GM18508 (cell line): Measurements from ENCODE around the gene UTS2B.

Experiments
- ATAC-seq: cut with Tn5 transposase; IDR thresholded peaks from one replicate; pipeline ENCODE4 v1.9.1; 2021; ENCODE audit warnings: moderate number of reproducible peaks; ENCODE audit not compliant: insufficient read depth, unreplicated experiment

UTS2B gene

DNA sequence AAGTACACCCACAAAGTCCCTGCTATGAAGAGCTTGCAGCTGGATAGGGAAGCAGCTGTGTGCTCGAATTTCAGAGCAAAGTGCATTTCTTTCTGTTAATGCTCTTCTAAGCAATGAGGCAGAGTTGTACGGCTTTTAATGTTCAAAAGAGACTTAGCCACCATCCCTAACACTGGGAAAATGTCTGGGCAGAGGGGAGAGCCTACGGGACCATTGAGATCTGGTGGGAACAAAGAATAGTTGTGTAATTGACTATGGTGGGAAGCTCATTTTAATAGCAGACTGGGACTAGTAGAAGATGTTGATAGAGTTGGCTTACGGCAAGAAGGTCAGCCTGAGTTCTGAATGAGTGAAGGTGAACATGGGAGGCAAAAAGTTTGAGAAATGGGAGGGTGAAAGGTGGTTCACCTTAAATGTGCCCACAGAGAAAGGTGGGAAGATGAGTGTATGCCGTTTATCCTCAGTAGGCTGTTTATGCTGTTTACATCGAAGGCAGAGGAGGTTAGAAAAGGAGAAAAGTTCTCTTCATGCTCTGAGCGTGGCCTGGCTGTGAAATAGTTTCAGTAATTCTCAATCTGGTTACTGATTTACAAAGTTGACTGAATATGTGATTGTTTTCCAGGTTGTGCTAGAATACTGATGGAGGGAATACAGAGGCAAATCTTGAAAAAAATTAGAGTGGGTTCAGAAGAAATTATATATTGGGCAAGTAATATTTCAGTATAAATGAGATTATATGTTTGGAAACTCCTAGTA is 22.9 kb upstream of the UTS2B start:
- ATAC-seq, result peak; percentile 25

DNA sequence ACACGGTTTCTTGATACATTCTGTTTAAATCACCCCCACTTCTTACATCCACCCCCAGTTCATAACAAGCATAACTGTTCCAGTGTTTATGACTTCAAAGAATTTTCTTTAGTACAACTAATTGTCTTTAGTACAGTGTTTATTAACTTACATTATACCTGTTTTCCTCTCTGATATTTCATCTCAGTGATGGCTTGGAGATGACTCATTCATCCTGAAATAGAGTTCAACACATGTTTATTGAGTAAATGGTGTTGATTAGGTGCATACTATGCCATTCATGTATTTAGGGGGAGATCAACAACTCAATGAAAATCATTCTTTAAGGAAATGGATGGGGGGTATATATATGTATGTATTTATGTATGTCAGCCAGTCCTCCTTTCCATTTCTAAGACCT is 21.7 kb upstream of the UTS2B start:
- ATAC-seq, result no peak

DNA sequence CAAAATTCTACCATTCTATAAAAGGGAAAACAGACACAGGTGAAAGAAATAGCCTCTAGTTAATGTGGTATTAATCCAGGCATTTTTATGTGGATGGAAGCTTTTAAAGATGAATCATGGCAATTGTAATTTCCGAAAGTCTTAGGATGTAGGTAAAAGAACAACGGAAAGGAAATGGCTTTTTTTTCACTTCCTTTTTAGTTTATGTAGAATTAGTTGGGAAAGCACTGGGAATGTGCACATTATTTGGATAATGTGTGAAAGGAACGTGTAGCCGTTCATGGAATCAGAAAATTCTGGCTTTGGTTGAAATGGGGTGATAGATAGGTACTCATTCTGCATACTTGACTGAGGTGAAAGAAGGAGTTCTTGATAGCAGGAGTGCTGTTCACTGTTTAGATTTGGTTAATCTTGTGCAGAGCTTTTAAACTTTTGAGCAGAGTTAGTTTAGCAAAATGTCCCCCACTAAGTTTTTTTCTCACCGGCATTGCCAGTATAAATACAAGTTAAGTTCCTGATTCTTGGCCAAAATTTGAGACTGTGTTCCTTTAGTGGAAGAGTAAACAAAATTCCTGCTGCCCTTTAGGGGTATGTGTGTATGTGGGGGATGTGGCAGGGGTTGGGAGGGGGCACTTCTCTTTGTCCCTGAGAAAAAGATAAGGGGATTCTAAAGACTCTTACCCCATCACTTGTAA is 20.2 kb upstream of the UTS2B start:
- ATAC-seq, result no peak

DNA sequence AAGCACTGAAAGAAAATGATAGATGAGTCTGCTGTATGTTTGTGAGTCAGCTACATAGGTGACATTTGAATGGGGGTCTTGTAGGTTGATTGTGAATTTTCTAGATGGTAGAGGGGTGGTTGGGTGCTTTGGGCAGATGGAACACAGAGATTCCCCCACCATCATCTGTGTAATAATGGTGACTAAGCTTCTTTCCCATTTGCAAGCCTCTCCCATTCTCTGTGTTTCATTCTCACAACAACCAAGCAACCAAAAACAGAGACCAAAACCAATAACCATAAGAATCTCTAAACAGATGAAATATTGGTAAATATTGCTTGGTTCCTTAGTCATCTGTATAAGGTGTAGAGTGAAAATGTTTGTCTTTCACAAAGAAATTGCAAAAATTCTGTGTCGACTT is 17.8 kb upstream of the UTS2B start:
- no peak for ATAC-seq

DNA sequence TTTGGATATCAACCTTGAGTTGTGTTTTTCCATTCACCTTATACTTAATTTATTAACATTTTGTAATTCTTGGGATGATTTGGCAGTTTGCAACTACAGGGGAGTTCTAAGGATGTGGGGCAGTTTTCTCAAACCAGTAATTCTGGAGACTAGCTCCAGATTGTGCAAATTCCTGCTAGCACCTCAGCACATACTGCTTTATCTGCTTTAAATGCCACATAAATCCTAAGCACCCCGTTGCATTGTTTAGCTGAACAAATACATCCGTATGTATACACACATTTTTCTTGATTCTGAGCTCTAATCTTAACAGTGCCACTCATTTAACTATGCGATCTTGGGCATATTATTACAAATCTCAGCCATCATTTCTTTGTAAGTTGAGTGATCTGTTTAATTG is 16.9 kb upstream of the UTS2B start:
- ATAC-seq, result no peak

DNA sequence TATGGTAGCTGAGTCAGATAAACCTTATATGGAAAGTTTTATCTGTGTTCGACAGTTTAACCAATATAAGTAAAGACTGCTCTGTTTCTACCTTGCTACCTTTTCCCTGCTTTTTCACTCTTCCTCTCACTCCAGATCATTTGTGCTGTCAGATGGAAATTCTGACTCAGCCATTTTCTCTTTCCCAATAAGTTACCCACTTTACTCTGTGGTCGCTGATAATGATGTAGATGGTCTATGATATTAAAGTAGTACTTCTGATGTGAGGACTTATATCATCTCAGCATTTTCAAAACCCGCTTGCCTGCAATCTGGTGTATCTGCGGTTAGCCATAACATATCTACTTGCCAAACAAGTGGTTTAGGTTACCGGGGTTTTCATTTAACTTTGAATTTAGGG is 15.0 kb upstream of the UTS2B start:
- ATAC-seq, result no peak

DNA sequence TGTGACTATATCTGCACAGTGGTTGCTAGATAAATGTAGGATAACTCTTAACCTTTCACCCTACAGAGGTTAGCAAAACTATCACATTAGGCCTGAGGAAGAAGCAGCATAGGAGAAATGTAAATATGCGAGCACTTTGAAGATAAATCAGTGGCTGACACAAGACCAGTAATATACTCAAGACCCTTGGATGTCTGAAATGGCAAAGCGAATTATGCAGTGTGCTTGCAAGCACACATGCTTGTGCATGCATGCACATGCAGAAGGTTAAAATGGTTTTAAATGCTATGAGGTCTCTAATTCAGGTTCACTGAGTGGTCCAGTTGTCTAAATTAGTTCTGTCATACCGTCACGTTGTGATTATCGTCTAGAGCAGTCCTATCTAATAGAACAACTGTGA is 13.6 kb upstream of the UTS2B start:
- ATAC-seq, result no peak

DNA sequence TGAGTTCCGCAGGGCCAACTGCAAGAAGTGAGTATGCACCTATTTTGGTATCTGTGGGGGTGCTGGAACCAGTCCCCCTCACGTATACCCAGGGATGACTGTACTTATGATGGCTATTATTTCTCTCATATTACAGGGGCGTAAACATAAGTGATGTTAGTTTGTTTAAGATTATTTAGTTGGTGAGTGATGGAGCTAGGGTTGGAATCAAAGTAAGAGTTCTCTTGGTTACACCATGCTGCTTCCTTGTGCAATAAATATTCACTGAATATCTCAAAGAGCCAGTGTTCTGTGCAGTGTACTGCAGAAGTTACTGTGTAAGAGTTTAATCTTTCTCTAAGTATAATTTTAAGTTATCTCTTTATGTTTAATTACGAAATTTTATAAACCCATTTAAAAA is 12.8 kb upstream of the UTS2B start:
- ATAC-seq, result no peak

DNA sequence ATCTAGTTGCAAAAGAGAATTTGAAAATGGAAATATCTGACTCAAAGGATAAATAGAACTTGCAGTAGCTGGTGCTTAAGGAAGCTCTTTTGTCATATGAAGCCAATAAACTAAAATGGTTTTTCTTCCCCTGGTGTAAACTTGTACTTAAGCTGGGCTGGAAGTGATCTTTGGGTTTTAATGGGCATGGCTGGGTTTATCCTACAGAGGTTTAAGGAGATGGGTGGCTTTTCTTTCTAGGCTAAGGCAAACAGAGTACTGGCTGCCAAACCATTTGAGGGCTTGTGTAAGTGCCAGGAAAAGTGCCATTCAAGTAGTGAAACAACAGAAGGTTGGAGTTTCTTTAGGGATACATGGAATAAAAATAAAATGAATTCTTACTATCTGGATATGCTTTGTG is 12.1 kb upstream of the UTS2B start:
- no peak for ATAC-seq

DNA sequence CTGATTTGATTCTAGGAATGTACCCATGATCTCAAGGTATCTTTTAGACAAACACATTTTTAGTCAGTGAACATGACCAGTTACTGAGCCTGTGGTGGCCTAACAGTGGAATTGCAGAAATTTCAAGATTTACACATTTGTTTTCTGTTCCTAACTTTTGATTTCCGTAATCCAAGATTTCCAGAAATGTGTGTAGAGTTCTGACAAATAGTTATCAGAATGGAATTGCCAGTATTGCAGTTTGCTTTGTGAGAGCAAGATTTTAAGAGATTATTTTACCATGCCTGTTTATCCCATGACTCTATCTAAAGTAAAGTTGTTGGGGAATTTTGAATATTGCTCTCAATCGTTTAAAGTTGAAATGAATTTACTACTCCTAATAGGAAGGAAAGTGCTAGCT is 11.7 kb upstream of the UTS2B start:
- no peak for ATAC-seq

DNA sequence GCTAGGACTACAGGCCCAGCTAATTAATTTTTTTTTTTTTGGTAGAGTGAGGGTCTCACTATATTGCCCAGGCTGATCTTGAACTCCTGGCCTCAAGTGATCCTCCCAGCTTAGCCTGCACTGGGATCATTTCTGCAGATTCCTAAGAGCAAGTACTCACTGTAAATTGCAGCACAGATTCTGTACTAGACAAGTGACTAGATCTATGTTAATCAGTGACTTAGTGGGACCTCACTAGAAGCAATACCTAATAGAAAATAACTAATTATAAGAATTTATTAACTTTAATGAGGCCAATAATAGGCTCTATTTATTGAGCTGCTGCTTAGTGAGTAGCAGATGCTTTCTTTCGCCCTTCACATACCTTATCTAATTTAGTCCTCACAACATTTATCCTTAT is 10.6 kb upstream of the UTS2B start:
- peak; percentile 38 for ATAC-seq

DNA sequence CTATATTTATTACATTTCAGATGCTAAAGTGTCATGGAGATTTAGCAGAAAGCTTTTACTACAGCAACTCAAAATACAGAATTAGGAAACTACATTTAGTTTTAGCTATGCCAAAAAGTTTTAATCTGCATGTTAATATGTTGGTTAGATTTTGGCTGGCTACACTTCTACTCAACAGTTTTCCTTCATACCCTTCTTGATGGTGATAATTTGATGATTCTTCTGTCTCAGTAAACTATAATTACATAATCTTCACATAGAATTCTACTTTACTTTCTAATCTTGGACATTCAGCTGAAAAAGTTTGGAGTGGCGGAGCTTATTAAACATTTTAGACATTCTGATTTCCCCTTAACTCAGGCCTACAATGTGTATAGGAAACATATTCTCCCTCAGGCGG is 10.0 kb upstream of the UTS2B start:
- ATAC-seq, result no peak

DNA sequence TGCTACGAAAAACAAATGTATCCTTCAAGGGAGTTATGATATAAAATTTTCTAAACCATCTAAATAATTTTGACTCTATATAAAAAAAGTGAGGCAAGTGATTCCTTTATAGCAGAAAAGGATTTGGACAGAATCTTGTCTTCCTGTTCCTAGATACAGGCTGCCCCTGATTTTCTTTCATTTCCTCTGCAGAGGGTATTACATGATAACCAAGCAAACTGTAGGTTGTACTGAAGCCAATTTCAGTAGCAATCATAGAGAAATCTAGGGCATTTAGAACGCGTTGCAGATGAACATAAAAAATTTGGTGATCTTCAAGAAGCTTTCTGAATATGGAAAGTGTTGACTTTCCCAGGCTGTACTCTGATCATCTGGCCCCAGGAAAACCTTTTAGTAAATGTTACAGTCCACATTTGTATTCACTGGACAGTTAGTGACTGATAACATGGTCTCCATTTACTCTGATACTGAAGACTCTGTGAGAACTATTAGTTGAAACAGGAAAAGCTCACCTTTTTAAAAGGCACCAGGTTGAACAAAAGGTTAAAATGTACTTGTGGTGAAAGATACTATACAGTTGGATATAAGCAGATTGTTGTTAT is 9.1 kb upstream of the UTS2B start:
- no peak for ATAC-seq

DNA sequence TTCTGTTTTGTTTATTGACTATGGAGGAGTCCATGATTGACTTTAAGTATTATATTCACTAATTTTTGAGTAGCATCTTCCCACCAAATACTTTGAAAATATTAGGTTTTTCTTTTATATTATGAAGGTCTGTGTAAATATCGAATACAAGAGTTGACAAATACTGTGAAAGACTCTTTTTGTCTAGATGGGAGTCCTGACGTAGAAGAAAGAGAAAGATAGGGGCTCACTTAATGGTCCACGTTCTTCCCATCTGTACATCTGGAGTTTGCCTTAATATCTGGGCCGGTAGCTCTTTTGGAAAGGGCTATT is 7.8 kb upstream of the UTS2B start:
- ATAC-seq, result no peak

DNA sequence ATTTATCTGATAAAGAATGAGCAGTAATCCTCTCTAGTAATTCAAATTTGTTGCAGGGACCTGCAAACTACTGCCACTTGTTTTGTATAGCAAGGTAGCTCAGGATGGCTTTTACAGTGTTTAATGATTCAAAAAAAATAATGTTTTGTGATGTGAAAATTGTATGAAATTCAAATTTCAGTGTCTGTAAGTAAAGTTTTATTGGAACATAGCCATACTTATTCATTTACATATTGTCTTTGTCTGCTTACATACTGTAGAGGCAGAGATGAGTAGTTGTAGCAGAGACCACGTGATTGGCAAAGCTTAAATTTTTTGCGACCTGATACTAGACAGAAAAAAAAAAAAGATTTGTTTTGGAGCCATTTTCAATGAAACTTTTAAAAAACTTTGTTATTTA is 6.5 kb upstream of the UTS2B start:
- ATAC-seq, result no peak

DNA sequence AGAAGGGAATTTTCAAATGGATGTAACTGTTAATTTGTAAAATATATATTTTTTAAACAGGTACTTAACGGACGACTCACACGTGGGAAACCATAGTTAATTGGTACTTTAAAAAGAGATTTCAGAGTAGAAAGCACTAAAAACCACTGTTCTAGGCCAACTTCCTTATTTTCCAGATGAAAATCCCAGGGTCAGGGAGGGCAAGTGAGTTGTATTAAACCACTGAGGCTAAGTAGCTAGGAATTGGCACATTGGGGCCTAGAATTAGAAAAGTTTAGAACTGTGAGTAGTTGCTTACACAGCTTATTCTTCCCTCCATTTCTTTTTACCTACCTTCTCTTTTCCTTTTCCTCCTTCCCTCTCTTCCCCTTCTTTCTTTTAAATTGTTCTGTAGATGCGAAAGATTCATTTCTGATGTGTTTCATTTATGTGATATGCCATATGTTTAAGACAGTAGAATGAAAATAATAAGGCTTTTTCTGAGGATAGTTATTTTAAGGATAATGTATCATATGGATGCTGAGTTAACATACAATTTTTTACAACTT is 4.1 kb upstream of the UTS2B start:
- ATAC-seq, result no peak

DNA sequence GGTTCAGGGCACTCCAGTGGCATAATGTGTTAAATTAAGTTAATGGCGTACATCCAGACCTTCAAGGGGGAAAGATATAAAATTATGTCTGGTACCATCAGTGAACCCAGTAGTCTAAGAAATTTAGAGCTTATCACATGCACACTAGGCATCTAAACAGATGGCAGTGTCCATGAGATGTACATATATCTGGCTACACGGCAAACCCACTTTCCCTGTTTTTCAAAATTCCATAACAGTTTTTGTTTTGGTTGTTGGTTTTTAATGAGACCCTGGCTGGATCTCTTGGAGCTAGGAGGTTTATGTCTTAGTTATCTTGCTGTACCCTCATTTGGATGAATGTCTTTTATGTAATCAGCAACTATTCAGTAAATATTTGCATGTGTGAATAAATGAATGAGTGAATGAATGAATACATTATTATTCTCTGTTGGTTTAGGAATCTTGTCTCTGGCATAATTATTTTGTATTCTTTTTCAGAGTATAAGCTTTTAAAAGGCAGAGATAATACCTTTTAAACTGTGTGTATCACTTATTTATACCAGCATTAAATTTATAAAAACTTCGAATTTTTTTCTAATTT is 3.1 kb upstream of the UTS2B start:
- ATAC-seq, result no peak

DNA sequence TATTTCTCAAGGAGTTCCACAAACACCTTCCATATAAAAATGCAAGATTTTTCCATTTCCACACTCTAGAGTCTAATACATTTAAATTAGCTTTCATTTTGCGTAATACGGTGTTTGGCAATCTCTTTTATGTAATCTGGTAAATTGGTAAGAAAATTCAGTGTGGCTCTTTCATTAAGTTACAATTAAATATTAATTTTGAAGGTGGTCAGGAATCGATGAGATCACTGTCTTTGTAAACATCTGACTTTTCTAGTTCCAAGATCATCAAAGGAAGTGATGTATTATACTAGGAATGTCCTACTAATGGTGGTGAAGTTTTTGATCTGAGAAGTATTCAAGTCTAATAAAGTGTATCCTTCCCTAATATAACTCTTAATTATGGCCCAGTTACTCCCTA is 1.1 kb upstream of the UTS2B start:
- ATAC-seq, result no peak

DNA sequence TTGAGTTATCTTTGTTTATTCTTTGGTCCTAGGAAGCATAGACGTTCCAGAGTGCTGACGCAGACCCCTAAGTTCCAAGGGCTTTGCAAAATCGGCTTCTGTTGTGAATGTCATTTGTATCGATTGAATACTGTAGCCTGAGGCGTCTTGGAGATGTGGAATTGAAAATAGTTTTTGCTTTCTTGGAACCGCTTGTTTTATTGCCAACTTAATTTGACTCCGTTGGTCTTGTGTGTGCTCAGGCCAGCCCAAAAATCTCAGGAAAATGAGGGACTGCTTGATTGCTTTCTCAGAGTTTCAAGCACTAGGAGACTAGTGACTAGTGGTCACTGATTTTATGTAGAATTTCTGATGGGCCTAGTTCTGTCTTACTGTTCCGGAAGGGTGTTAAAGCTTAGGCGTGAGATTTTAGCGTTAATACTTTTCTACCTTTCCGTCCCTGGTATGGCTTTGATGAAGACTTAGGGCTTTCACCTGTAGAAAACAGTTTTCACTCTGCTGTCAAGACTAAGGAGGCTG is 263 bp upstream of the UTS2B start:
- no peak for ATAC-seq

DNA sequence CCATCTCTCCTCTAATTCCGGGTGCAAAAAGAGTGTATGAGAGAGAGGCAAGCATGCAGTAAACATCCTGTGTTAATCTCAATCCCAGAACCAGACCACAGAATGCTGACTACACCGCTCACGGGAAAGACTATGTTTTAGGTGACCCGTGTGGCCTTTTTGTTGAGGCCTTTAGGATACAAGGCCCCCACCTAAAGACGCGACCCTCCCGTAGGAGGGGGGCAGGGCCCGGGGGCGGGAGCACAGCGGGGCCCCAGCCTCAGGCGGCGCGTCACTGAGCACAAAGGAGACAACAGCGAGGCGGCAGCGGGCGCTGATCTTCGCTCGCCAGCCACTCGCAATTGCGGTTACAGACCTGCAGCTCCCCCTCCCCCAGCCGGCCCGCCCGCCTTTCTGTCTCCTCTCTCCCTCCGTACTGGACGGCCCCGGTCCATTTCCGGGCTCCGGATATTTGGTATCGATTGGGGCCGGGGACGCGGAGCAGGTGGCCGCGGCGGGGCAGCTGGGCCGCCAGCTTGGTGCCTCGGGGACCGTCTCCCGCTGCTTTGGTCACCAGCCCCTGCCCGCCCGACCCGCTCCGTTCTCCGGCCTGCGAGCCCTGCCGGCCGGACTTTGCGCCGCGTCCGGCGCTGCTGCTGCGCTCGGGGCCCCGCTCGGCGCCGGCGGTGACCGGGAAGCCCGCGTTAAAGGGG is 1.2 kb downstream of the UTS2B start, which contains the start of gene CCDC50:
CCDC50 (plus strand) TSS at position 433 of the 692 bp plus-strand sequence. CDS start 281 bp downstream, outside the sequence.
- ATAC-seq, result peak; percentile 45
